HG02938 (cell line): Measurements from ENCODE around the gene SPEM1.

ENCODE experiments used
- ATAC-seq: cut with Tn5 transposase; IDR thresholded peaks from one replicate; pipeline ENCODE4 v1.9.1; 2021; ENCODE audit warnings: mild to moderate bottlenecking, moderate library complexity; ENCODE audit not compliant: unreplicated experiment

The SPEM1 gene

DNA sequence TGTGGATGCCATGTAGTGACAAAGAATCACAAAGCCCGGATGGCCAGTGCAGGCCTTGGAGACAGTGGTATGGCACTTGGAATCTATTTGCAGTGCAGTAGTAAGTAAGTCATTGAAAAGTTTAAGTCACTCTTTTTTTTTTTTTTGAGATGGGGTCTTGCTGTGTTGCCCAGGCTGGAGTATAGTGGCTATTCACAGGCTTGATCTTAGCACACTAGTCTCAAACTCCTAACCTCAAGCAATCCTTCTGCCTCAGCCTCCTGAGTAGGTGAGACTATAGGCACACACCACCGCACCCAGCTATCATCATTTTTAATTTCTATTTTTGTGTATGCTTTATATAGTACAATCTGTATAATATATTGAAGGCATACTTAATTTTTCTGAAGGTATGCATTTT lies 21.5 kb upstream of the SPEM1 start:
- no peak for ATAC-seq

DNA sequence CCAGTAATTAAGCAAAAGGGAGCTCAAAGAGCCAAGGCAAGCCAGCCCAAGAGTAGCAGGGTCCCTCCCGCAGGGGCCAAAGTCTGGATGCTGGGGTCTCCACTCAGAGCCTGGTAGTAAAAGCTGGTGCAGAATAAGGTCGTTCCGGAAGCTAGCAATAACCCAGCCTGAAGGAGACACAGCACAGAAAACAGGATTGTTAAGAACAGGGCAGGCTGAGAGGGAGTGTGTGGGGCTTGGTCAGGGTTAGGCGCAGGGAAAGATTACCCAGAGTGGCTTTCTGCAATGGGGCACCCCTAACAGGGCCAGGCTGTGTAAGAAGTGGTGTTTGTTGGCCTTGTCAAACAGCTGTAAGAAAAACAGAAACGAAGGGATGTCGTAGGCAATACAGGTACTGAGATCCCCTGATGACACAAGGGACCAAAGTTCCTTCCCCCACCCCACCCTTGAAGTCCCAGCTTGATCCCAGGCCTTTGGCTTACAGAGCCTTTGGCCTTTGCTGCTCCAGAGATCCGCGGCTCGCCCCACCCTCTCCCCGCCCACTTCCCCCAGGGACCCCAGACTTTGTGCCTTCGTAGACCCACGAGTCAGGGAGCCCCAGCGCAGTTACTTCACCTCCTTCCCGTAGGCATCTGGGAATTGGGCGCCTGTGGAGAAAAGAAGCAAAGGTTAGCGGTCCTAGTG lies 16.9 kb upstream of the SPEM1 start:
- no peak for ATAC-seq

DNA sequence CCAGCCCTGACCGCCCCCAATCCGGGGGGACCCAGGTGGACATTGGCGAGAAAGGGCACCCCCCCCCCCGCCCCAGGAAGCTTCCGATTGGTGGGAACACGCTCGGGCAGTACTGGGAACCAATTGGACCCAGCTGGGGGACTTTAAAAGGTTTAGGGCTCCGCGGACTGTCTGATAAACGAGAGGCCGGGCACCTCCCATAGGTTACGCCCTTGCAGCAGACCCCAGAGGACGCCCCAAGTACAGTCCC lies 16.5 kb upstream of the SPEM1 start:
- no peak for ATAC-seq

DNA sequence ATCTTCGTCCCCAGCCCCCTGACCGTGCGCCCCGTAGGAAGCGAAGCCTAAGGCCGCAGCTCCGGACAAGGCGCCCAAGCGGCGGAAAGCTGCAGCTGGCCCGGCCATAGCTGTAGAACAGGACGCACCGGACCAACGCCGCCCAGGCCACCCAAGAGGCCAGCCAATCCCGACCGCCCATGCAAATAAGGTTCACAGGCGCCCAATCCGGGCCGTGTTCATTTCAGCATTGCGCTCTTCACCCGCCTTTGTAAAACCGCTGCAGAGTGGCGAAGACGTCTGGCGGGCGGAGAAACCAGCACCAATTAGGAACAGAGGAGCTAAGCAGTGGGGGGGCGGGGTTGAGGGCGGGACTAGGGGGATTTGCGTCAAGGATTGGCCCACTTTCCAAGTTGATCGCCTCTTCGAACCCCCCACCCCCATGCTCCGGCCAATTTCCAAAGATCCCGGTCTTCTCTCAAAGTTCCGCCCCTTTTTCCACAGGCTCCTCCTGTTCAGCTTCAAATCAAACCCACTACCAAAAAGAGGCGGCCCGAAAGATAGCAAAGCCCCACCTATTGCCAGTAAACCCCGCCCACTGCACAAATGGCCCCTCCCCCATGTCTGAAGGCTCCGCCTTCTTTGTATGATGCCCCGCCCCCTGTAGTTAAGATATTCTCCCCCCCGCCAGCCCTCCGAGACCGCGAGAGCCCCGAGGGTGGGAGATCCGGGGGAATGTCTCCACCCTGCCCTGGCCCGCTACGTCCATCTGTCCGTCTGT lies 16.0 kb upstream of the SPEM1 start, which contains the start of gene TMEM256:
Gene TMEM256, minus strand, starts transcription at position 121 of the 760 bp plus-strand sequence. Its CDS starts 13 bp downstream, at position 108.
- peak; percentile 93 for ATAC-seq

DNA sequence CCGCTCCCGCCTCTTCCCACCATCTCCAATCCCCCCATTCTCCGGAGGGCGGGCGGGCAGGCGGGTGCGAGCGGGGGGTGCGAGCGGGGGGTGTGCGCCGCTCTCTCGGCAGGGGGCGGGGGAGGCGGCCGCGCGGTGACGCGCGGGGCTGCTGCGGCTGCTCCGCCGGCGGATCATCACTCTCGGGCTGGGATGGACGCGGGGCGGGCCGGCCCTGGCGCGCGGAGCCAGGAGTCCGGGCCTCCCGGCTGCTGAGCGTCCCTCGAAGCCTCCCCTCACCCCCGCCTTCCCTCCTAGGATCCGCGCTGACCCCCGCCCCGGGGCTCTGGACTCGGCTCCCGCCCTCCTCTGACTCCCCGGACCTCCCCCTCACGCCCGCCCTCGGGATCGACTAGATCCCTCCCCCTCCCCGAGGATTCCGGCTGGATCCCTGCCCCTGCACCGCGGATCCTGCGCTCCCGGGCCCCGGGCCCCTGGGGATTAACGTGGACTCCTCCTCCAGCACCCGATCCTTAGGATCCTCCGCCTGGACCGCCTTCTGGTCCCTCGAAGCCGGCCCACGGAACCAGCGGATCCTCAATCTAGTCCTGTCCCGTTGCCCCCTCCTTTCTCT lies 15.3 kb upstream of the SPEM1 start:
- no peak for ATAC-seq

DNA sequence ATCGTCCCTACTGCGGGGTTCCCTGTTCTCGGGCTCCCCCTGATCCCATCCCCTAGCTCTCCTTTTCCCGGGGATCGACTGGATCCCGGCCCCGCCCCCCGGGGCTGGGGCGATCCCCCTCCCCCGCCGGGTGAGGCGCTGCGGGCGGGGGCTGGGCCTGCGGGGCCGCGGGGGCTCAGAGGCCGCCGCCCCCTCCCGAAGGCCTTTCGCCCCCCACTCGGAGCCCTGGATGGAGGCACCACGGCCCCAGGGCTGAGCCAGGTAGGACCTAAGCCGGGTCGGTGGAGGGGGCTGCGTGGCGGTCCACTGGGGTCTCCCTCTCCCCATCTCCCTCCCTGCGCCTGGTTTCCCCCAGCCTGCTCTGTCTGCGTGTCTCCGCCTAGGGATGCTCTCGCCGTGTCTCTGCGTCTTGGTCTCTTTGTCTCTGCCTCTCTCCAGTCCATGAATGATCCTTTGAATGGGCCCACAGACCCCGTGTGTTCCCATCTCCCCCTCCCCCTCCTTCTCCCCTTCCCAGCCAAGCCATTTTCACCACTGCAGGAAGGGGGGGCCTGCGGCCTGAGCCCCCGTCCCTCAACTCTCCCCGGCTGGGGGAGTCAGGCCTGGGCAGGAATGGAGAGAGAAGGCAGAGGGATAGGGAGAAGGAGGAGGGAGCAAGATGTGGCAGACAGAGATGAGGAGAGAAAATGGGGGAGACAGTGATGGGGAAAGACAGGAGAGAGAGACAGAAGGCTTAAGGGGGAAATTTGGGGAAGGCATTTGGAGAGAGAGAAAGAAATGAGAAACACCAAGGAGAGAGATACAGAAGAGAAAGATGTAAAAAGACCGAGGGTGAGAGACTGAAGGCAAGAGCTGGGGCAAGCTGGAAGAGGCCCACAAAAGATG lies 14.5 kb upstream of the SPEM1 start:
- ATAC-seq = no peak

DNA sequence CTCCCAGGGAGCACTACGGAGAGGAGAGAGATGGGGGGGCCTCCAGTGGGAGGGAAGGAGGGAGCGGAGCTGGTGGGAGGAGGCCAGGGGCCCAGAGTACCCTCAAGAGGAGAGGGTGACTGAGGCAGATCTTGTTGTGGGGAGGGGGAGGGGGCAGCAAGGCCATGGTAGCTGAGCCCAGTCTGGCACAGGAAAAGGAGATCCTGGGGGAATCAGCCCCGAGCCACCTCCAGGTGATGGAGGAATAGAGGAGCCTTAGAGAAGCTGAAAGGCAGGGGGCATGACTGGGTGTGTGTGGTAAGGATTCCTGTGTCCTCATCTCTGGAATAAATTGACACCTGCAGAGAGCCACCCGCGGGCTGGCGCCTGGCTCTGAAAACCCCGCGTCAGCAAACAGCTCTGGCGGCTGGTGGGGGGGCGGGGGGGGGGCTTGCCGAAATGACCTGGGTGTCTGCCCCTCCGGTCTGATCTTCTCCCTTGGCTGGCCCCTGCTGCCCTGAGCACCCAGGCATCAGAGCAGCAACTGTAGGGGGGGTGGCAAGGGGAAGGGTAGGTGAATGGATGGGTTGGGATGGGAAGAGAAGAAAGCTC lies 13.8 kb upstream of the SPEM1 start:
- no peak for ATAC-seq

DNA sequence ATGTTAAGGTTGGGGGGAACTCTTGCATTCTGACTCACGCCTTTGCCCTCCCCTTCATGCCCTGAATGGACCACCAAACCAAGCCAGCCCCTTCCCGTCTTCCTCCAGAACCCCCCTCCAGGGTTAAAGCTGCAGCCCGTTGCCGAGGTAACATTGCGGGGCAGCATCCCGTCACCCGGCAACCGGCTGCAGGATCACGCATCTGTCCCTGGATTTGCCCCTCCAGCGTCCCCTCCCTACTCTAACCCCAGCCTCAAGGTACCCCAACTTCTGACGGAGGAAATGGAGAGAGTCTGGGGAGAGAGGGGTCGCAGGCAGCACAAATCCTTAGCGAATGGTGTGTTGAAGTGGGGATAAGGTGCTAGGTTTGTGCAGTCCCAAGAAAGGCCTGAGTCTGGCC lies 13.0 kb upstream of the SPEM1 start:
- no peak for ATAC-seq

DNA sequence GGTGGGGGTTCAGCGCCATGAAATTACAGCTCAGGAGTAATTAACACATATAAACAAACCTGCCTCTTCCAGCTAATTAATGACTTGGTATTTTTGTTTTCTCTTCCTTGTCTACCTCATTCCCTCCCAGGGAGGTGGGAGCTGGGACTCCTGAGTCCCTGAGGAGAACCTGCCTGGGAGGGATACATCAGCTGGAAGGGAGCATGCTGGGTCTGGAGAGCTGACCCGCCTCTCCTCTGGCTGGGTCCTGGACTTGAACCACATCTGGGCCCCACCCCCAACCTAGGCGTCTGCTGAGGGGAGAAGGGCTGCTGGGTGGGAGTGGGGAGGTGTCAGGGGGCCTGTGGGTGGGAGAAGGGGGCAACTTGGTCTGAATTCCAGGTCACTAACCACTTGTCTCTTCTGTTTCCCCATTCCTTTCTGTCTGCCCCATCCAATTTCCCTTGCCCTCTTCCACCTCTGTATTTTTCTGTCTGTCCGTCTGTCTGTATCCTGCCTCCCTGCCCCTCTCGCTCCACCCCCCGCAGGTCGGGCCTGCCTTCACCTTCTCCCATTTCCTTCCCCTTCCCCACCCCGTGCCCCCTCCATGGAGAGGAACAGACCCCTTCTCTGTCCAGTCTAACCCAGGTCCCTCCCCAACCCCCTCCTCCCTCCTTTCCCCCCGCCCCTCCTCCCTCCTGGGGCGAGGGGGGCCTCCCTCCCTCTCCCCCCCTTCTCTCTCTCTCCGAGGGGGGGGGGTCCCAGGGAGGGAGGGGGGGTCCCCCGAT lies 12.5 kb upstream of the SPEM1 start, which contains the start of gene NLGN2:
Gene NLGN2, plus strand, starts transcription at position 361 of the 767 bp plus-strand sequence. CDS start 411 bp downstream, outside the sequence.
- ATAC-seq = no peak

DNA sequence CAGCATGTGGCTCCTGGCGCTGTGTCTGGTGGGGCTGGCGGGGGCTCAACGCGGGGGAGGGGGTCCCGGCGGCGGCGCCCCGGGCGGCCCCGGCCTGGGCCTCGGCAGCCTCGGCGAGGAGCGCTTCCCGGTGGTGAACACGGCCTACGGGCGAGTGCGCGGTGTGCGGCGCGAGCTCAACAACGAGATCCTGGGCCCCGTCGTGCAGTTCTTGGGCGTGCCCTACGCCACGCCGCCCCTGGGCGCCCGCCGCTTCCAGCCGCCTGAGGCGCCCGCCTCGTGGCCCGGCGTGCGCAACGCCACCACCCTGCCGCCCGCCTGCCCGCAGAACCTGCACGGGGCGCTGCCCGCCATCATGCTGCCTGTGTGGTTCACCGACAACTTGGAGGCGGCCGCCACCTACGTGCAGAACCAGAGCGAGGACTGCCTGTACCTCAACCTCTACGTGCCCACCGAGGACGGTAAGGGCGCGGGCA lies 11.8 kb upstream of the SPEM1 start:
- no peak for ATAC-seq

DNA sequence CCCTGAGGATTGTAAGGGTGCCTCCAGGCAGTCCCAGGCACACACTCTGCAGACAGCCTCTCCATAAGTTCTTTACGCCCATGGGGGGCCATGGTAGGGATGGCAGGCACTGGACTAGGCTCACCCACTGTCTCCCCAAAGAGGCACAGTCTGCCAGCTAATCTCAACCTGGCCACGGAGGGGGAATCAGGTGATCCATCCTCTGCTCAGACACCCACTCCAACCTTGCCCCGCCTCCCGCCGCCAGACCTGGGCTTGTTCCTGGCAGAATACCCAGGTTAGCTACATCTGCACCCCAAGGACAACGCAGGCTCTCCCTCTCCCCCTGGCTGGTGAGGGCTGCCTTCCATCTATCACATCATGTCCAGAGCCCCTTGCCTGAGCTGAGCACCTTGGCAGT lies 11.3 kb upstream of the SPEM1 start:
- ATAC-seq = no peak

DNA sequence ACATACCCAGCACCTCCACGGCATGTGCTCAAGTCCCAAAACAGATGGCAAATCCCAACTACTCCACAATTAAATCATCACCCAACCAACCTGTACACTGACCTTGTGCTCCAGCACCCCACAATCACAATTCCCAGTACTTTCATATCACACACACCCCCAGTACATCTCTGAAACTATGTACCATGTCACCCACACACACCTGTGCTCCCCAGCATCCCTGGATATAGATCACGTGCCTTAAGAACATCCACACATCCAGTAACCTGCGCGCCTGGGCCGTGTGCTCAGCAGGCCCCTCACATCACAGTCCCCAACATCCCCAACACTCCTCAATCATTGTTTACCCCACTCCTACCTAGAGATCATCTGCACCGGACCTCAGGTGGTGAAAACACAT lies 10.4 kb upstream of the SPEM1 start:
- no peak for ATAC-seq

DNA sequence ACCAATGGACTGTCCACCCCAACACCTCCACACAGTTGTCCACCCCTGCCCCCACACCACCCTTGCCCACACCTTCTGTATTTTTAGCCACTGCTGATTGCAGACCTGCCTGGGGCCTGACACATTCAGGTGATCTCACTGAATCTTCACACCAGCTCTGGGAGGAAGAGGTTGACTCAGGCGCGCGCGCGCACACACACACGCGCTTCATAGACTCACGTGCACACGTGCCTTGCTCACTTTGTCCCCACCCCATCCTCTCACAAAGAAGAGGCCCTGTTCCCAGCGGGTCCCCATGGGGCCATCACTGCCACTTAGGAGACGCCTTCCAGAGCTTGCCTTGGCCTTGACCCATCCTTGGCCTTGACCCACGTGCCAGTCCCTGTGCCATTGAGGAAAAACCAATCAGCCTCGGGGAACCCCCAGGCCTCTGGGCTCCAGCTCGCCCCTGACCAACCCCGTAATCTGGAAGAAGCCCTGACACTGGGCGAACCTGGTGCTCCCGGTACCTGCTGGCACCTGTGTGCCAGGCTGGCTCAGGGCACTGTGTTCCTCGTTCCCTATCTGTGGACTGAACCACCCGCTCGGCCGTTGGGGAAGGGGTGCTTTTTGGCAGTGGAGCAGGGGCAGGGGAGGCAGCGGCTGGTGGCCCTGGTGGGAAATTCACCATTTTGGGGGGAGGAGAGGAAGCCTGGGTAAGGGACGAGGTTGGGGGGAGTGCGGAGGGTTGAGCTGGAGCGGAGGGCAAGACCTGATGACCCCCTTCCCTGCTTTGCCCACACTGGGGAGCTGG lies 9.3 kb upstream of the SPEM1 start:
- no peak for ATAC-seq

DNA sequence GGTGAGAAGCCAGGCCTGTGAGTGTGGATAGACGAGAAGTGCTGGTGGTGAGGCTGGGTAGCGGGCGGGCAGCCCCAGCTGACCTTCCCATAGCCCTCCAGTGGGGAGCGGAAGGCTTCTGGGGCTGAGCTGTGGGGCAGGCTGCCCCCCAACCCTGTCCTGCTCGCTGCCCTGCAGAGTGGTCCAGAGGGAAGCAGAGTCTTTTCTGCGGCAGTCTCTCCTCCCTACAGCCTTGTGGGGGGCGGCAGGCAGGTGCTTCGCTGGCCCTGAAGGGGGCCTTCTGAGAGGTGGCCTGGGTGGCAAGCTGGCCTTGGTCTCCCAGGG lies 8.7 kb upstream of the SPEM1 start:
- no peak for ATAC-seq

DNA sequence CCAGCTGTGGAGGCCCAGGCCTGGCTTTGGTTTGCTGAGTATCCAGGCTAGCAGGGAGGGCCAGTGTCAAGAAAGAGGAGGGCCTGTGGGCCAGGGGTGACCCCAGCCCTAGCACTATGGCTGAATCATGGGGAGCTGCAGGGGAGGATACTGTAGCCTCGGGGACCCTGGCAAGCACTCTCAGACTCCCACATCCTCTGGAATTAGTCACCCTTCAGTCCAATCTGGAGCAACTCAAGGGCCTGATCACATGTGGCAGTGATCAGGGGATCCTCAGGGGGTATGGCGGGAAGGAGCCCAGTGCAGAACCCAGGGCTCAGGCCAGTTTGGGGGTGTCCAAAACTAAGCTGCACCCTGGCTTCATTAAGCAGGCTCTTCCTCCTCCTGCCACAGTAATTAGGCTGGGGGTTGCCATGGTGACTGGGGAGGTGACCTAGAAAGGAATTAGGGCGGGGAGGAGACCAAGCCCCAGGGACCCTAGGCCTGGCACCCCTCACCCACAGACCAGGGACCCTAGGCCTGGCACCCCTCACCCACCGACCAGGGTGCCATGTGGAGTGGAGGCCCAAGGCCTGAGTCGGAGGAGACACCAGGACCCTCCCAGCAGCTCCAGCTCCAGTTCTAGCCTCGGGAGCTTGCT lies 6.7 kb upstream of the SPEM1 start:
- no peak for ATAC-seq

DNA sequence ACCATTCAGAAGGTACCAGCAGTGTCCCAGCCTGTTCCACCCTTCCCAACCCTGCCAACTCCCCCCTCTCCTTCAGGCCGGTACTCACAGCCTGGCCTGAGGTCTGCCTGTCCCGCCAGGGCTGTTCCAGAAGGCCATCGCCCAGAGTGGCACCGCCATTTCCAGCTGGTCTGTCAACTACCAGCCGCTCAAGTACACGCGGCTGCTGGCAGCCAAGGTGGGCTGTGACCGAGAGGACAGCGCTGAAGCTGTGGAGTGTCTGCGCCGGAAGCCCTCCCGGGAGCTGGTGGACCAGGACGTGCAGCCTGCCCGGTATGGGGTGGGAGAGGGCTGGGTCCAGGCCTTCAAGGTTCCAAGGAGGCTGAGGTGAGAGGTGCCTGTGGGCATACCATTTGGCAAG lies 5.3 kb upstream of the SPEM1 start:
- ATAC-seq = no peak

DNA sequence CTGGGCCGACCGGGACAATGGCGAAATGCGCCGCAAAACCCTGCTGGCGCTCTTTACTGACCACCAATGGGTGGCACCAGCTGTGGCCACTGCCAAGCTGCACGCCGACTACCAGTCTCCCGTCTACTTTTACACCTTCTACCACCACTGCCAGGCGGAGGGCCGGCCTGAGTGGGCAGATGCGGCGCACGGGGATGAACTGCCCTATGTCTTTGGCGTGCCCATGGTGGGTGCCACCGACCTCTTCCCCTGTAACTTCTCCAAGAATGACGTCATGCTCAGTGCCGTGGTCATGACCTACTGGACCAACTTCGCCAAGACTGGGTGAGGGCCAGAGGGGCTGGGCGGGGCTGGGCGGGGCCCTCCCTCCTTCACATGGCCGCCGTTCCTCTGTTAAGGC lies 4.3 kb upstream of the SPEM1 start:
- no peak for ATAC-seq

DNA sequence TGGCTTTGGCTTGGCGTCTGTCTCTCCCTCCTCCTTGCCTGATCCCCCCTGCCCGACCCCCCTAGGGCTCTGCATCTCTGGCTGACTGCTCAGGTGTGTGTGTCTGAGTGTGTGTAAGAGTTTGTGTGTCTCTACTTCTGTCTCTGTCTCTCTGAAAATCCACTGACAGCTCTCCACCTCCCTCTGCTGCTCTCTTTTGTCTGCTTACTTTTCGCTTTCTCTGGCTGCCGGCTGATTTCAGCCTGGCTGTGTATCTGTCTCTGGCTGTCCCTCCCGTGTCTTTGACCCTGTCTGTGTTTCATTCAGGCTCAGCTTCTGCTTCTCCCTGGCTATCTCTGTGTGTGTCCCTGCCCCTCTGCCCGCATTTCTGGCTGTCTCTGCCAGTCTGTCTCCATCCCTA lies 3.8 kb upstream of the SPEM1 start:
- no peak for ATAC-seq
